ENCODE data around the gene TEX2.
"Not testable (repeated sequence)": the region's sequence is repeated elsewhere in the genome, so short reads cannot be mapped to it uniquely, and the experiment has no call there.

TEX2 gene

GRCh38 chr17:64240261-64240740 lies 22.8 kb downstream of the TEX2 start:
- DNase-seq (ENCODE audit: low read depth), result no peak

- DNase-seq (ENCODE audit: low read depth), result not testable (repeated sequence)
Measured at GRCh38 chr17:64238449-64238848, 24.6 kb downstream of the TEX2 start.

DNA sequence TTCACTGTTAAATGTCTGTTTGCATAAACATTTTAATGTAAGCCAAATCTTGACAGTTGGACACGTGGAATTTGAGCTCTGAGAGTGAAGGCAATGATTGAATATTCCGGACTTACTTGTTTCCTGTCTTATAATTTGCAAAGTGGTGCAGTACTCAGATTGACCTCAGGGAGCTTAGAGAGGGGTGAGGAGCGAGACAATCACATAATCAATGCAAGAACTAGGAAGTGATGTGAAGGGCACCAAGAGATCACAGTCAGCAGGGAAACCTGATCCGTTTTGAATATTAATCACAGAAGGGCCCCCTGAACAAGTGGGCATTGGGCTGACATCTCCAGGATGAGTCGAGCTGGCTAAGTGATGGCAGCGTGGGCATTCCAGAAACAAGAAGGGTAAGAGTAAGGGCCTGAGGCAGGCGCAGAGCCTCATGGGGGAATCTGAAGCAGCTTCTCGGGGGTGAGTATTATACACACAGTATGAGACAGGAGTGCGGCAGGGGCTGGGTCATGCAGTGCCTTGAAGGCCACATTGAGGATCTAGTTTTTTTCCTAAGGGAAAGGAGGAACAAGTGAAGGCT lies 26.1 kb downstream of the TEX2 start:
- no peak for DNase-seq (ENCODE audit: low read depth)

- DNase-seq (ENCODE audit: low read depth), result no peak
Measured at GRCh38 chr17:64234961-64235360, 28.1 kb downstream of the TEX2 start.

- DNase-seq (ENCODE audit: low read depth), result no peak
Measured at GRCh38 chr17:64232466-64233262, 30.4 kb downstream of the TEX2 start.

- no peak for DNase-seq (ENCODE audit: low read depth)
Measured at GRCh38 chr17:64231567-64232141, 31.4 kb downstream of the TEX2 start.

- DNase-seq (ENCODE audit: low read depth), result peak; percentile 84
Measured at GRCh38 chr17:64230791-64231408, 32.2 kb downstream of the TEX2 start.

DNA sequence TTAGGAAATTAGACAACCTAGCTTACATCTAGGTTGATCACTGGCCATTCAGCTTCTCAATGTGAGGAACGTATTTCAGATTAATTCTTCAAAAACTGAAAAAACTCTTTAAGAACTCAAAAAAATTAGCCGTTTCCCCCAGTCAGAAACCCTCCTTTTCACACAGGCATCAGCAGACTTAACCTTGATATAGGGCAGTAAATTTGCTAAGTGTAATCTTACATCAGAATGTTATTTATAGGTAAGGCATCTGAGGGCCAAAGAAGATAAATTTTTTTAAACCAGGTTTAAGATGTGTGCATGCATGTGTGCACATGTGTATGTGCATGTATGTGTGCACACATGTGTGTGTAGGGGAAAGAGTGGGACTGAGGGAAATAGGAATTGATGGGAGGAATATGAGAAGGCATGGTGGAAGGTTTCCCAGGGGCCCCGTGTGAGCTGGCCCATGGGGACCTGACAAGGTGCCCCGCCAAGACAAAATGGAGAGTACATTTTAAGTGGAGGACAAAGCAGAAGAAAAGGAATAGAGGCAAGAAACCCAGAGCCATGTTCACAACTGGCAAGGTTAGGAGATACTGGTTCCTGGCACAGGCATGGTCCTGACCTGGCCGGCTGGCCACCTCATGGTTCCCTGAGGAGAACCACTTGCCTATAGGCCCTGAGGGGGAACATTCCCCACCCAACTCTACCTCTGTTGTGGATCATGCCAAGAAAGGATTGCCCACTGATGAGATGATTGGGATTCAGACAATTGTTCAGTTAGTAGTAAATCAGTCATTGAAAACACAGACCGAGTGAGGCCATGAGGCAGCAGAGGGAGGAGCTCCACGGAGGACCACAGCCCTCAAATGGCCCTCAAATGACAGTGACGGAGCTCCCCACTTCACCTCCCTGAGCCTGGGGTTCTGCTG lies 33.0 kb downstream of the TEX2 start:
- DNase-seq (ENCODE audit: low read depth), result no peak

GRCh38 chr17:64226132-64226531 lies 36.9 kb downstream of the TEX2 start:
- DNase-seq (ENCODE audit: low read depth), result no peak

- no peak for DNase-seq (ENCODE audit: low read depth)
Measured at GRCh38 chr17:64225410-64225809, 37.6 kb downstream of the TEX2 start.

DNA sequence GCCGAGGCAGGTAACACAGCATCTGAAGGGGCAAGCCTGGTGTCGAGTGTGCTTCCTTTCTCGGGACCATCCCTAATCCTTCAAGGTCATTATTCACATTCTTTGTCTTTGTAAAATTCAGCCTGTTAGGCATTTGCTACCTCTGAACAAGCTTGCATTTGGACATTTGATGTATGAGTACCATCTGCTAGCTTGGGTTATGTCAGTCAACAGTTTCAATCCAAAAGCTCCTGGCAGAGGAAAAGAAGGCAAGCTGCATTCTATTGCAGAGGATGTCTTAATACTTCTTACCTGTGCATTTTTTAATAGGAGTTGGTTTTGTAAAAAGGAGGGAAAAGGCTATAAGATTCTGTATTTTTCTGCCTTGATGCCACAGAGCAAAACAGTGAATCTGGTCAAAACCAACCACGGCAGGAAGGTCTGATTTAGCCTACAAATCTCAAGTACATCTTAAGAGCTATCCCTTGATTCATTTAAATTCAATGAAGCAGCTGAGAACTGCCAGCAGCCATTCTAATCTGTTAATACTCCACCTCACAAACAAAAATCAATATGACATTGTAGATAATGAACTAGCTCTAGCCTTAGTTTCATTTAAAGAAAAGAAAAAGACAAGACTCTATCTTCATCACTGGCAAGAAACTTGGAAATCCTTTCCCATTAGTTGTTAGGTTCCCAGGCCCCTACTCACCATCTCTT lies 39.0 kb downstream of the TEX2 start:
- DNase-seq (ENCODE audit: low read depth), result no peak

- DNase-seq (ENCODE audit: low read depth), result no peak
Measured at GRCh38 chr17:64223283-64223682, 39.8 kb downstream of the TEX2 start.

DNA sequence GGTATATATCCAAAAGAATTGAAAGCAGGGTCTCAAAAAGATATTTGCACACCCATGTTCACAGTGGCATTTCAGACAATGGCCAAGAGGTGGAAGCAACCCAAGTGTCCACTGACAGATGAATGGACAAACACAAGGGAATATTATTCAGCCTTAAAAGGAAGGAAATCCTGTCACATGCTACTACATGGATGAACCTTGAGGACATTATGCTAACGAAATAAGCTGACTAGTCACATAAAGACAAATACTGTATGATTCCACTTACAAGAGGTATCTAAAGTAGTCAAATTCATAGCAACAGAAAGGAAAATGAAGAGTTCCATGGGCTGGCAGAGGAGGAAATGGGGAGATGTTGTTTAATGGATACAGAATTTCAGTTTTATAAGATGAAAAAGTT lies 41.4 kb downstream of the TEX2 start:
- DNase-seq (ENCODE audit: low read depth), result no peak

DNA sequence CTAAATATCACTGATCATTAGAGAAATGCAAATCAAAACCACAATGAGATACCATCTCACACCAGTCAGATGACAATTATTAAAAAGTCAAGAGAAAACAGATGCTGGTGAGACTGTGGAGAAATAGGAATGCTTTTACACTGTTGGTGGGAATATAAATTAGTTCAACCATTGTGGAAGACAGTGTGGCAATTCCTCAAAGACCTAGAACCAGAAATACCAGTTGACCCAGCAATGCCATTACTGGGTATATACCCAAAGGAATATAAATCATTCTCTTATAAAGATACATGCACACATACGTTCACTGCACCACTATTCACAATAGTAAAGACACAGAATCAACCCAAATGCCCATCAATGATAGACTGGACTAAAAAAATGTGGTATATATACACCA lies 42.5 kb downstream of the TEX2 start:
- not testable (repeated sequence) for DNase-seq (ENCODE audit: low read depth)

- DNase-seq (ENCODE audit: low read depth), result no peak
Measured at GRCh38 chr17:64219571-64219970, 43.5 kb downstream of the TEX2 start.

- DNase-seq (ENCODE audit: low read depth), result no peak
Measured at GRCh38 chr17:64218066-64218465, 45.0 kb downstream of the TEX2 start.

DNA sequence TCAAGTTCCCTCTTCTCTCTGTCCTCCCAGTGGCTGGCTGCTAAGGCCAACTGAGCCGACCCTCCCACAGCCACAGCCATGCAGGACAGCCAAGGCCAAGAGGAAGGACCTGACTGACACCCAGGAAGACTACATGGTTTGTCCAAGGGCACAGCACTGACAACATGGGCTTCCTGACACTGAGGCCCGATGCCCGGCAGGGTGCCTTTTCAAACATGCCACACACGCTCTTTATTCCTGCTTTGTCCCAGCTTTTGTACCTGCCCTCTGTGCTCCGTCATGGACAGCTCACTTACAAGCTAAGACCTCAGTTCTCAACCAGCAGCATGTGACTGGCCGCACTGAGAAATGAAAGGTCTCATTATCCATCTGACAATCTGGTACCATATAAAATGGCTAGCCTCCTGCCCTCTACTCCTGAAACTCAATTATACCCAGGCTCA lies 45.8 kb downstream of the TEX2 start:
- no peak for DNase-seq (ENCODE audit: low read depth)

GRCh38 chr17:64216338-64217248 lies 46.5 kb downstream of the TEX2 start:
- no peak for DNase-seq (ENCODE audit: low read depth)

DNA sequence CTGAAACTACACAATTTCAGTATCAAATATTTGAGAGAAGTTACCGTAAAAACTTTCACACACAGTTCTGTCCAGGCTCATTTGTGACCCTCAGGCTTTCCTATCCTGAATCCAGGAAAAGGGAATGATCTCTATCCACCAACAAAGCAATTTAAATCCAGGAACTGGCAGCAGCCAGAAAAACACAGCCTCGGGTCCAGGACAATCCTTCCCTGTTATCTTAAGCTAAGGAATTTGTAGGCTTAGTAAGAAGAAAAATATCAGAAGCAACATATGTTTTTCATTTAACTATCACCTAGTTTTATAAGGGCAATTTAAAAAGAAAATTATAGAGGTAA lies 47.1 kb downstream of the TEX2 start:
- DNase-seq (ENCODE audit: low read depth), result no peak

DNA sequence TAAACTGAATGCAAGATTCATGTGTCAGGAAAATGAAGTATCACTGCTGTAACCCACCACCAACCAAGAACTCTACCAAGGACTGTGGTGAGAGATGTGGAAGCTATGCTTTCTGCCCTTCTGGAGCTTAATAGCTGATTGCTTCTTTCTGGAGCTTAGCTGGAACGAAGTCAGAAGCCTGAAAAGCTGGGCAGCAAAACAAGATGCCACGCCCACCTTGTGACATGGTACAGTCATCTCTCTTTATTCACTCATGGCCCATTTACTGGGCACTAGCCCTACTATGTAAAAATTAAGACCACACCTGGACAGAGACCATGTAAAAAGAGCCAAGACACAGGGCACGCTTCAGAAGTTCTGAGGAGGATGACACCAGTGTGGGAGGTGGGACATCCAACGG lies 48.1 kb downstream of the TEX2 start:
- no peak for DNase-seq (ENCODE audit: low read depth)
